ENCODE results near the gene POC1A.

GRCh38 chr3:52119826-52120225, 34.4 kb downstream of the POC1A start:
- TF ChIP-seq POLR2A (IDR thresholded peaks at IDR 0.05) (no peak), POLR2AphosphoS5 (IDR thresholded peaks at IDR 0.05) (no peak)

All from upper lobe of left lung (tissue), 4 donors.